Measurements from ENCODE around the gene SLC26A8.
A peak's percentile ranks its signal among the peaks of the same experiment; 100 is the strongest.

SLC26A8 gene

DNA sequence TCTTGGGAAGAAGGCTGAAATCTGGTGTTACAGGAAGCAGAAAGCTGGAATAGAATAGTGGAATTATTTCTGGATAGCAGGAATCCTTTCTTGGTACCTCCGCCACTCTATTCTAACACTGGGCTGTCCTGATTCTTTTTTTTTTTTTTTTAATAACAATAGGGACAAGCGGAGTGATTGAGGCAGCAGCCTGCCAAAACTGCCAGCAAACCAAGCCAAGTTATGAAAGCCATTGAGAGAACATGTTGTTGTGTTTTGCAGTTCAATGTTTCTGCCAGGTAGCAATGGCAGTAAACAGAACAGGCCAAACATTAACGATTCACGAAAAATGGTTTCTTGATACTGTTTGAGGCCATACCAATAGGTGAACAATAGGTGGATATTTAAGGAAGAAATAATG is 47.1 kb downstream of the SLC26A8 start:
- no peak for TF ChIP-seq CTCF (IDR thresholded peaks at IDR 0.05)
- Mint-ChIP-seq H3K9me3 (no peaks in the 10 kb centered on the region), H3K27ac (no peak overlapping the region), H3K4me3 (no peak overlapping the region), H3K36me3 (ENCODE audit: low read depth) (no peaks in the 10 kb centered on the region), H3K27me3 (ENCODE audit: low read depth, poor library complexity) (peaks cover 8% of the 10 kb centered on the region), H3K4me1 (peaks cover 4% of the 10 kb centered on the region)
- no peak for DNase-seq

DNA sequence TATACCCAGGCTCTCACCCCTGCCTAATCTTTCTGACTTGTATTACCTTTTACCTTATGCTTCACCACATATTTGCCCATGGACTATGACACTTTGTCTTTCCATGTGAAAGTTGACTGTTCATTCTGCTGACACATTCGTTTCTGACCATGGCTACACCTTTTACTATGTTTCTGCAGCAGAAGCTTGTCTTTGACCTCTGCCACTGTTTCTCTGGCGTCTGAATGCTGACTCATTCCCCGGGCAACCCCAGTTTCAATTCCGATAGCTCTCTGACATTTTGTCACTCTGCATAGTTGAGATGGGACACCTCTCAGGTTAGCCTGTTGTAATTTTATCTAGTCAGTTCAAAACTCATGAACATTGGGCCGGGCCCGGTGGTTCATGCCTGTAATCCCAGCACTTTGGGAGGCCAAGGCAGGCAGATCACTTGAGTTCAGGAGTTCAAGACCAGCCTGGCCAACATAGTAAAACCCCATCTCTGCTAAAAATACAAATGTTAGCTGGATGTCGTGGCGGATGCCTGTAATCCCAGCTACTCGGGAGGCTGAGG is 50.7 kb downstream of the SLC26A8 start:
- H3K27ac Mint-ChIP-seq = peak overlapping the region; percentile 34
- DNase-seq = no peak
- no peak for TF ChIP-seq CTCF (IDR thresholded peaks at IDR 0.05)

GRCh38 chr6:35972471-35973367 is 51.7 kb downstream of the SLC26A8 start:
- Mint-ChIP-seq H3K9me3 (no peaks in the 10 kb centered on the region), H3K36me3 (ENCODE audit: low read depth) (no peaks in the 10 kb centered on the region), H3K27me3 (ENCODE audit: low read depth, poor library complexity) (peaks cover 12% of the 10 kb centered on the region), H3K27ac (peak overlapping the region; percentile 74), H3K4me3 (no peak overlapping the region), H3K4me1 (peaks cover 4% of the 10 kb centered on the region)
- peak; percentile 35 for DNase-seq
- peak; percentile 12 for TF ChIP-seq CTCF (IDR thresholded peaks at IDR 0.05)

More for the DNA sequence above, 50.7 kb downstream of the SLC26A8 start:
- peaks cover 4% of the 10 kb centered on the region for H3K4me1 Mint-ChIP-seq
- no peak overlapping the region for H3K4me3 Mint-ChIP-seq
- peaks cover 13% of the 10 kb centered on the region for H3K27me3 Mint-ChIP-seq (ENCODE audit: low read depth, poor library complexity)
- H3K36me3 Mint-ChIP-seq (ENCODE audit: low read depth) = no peaks in the 10 kb centered on the region
- no peaks in the 10 kb centered on the region for H3K9me3 Mint-ChIP-seq

DNA sequence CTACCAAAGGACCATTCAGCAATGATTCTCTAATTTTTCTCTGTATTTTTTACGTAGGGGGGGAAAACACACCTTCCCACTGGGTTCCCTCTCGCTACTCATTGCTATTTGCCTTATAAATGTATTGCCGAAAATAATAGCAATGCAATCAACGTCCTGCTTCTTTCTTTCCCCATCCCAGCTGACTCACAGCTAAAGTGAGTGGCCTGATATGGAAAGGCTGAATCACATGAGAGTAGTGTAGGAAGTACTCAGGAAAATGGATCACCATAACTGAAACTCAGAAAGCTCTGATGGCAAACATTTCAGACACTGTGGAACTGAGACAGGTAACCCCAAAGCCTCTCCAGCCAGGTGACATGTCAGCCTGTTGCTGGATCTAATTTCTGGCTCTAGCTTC is 54.3 kb downstream of the SLC26A8 start:
- DNase-seq = no peak
- Mint-ChIP-seq H3K36me3 (ENCODE audit: low read depth) (no peaks in the 10 kb centered on the region), H3K4me3 (no peak overlapping the region), H3K9me3 (no peaks in the 10 kb centered on the region), H3K4me1 (peaks cover 4% of the 10 kb centered on the region), H3K27me3 (ENCODE audit: low read depth, poor library complexity) (peaks cover 9% of the 10 kb centered on the region), H3K27ac (no peak overlapping the region)
- no peak for TF ChIP-seq CTCF (IDR thresholded peaks at IDR 0.05)

DNA sequence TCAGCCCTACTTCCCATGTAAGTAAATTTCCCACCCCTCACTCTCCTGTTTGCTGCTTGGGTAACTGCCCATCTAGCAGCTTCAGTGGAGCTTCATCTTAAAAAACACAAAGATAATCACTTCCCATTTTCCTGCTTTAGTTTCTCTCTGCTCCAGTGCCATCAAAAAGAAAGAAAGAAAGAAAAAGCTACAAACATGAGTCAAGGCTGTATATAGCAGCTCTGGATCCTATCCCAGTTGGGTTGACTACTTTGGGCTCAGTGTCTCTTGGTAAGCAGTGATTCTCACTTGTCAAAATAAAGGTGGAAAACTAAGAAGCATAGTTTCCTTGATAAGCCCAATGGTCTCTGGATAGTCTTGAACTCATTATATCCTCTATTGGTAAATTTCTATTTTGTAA is 54.8 kb downstream of the SLC26A8 start:
- Mint-ChIP-seq H3K27me3 (ENCODE audit: low read depth, poor library complexity) (peaks cover 10% of the 10 kb centered on the region), H3K36me3 (ENCODE audit: low read depth) (no peaks in the 10 kb centered on the region), H3K27ac (no peak overlapping the region), H3K9me3 (no peaks in the 10 kb centered on the region), H3K4me1 (peaks cover 4% of the 10 kb centered on the region), H3K4me3 (no peak overlapping the region)
- TF ChIP-seq CTCF (IDR thresholded peaks at IDR 0.05) = no peak
- no peak for DNase-seq

All from nephron progenitor cell (in vitro differentiated cells).